GM19452 (cell line): Measurements from ENCODE around the gene DTNB.

Experiments used
- ATAC-seq: cut with Tn5 transposase; IDR thresholded peaks from one replicate; pipeline ENCODE4 v1.9.1; 2021; ENCODE audit not compliant: unreplicated experiment

Gene DTNB

GRCh38 chr2:25355270-25355669 is 318.1 kb downstream of the DTNB start:
- ATAC-seq: no peak

GRCh38 chr2:25354116-25354515 is 319.3 kb downstream of the DTNB start:
- ATAC-seq: no peak

DNA sequence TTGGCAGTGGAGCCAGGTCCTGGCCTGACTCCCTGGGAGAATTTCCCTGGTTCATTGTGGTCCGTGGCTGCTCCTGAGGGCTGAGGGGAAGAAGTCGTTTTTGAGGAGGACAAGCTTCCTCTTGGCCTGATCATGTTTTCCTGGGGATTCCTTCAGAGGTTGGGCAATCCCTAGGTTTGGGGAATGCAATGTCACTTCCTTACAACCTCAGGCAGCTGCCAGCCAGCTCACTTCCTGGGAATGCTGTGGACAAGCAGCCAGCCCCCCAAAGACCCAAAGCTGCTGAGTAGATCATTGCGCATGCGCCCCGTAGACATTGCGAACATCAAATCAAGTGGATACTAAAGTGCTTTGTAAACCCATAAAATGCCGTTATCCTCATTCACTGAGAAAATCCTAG is 324.0 kb downstream of the DTNB start:
- ATAC-seq: no peak

- ATAC-seq: no peak
These were observed 325.5 kb downstream of the DTNB start for GRCh38 chr2:25347846-25348245.

DNA sequence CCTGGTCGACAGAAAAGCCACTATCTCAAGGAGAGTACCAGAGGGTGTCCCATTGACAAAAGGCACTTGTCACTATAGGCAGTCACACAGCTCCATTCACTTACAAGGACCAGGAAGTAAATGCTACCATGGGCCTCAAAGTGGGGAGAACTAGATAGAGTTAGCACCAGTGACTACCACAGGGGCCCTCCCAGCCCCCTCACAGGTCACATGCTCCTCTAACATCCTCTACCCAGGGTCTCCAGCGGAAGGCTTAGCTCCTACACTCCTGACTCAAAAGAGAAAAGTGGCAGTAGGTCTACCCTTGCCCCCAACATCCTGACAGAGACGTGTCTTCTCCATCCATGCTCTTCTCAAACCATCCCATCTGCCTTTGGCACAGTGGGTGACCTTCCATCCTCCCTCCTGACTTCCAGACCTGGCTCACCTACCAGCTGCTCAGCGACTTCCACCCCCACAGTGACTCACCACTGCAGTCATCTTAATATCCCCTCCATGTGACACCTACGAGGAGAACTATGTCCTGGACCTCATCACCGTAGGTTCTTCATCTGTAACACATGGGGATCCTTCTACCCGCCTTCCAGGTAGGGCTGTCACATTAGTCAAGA is 326.1 kb downstream of the DTNB start:
- no peak for ATAC-seq

DNA sequence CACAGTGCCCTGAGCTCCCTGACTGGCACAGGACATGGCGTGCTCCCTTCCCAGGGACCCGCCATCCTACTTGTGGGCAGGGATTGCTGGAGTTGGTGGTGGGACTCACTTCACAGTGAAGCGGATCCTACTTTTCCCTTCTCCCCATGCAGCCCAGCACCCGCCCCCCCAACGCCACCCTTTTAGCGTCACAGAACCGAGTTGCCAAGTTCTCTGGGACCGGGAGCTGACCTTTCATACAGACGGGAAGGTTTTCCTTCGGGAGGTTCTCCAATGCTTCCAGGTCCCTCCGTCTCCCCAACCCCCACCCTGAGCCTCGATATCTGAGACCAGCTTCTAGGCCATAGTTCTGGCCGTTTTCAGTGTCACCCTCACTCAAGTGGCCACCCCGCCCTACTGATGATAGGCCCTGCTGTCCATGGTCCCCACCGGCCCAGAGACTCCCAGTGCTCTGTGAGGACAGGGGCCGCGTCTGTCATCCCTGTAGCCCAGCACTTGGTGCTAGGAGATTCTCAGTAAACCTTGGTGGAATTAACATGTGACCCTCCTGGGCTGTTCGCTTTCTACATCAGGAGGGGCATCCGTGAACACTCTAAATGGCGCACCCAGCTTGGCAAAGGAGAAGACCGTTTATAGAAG is 330.1 kb downstream of the DTNB start:
- ATAC-seq: no peak

DNA sequence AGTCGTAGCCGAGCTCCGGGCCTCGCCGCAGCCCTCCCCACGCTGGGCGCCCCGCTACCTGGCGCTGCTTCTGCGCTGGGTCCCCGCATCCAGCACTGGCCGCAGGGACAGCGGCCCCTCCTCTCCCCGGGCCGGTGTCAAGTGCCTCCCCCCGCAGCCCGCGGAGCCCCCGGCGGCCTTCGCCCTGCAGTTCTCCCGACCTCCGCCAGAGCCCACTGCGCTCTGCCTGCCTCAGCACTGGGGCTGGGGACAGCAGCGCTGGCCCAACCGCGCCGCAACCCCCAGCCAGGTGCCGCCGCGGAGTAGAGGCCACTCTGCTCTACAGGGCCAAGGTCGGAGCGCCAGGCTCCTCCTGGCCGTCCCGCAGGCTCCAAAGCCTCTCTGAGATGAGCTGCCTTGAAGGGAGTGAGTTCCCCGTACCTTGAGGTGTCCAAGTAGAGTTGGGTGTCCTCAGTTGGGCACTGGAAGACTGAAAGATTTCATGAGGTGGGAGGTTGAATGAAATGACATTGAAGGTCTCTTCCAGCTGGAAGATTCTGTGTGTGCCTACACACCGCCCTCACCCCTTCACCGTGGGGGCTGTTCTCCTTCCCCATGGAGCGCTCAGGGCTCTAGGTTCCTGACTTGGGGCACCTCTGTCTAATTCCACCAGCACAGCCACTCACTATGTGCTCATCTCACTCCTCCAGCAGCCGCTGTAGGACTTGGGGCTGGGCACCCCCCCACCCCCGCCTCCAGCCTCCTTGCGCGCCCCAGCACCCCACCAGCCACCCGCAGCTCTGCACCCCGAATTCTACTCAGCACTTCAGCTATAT is 330.8 kb downstream of the DTNB start:
- peak; percentile 81 for ATAC-seq

DNA sequence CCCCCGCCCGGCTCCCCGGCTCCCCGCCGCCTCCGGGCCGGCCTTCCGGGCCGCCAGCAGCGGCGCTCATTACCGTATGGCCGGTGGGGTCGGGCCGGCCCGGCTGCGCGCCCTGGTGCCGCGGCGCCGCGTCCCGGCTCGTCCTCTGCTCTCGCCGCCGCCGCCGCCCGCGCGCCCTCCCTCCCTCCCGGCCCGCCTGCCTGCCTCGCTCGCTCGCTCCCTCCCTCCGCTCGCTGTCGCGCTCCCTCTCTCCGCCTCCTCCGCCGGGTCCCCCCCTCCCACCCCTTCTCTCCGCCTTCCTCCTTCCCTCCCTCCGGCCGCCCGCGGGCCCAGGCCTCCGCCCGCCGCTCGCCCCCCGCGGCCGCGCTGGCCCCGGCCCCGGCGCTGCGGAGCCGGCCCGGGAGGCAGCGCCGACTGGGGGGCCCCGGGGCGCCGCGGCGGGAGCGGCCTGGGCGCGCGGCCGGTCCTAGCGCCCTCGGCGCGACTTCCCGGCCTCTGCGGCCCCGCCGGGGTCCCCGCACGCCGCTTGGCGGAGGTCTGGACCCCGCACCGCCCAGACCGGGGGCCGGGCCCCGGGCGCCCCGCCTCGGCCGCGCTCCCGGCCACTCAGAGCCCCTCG is 331.5 kb downstream of the DTNB start, which contains the start of gene DNMT3A:
Gene DNMT3A (minus strand): TSS at position 173 of the 619 bp plus-strand sequence. CDS start 27,941 bp downstream, outside the sequence.
- peak; percentile 35 for ATAC-seq

DNA sequence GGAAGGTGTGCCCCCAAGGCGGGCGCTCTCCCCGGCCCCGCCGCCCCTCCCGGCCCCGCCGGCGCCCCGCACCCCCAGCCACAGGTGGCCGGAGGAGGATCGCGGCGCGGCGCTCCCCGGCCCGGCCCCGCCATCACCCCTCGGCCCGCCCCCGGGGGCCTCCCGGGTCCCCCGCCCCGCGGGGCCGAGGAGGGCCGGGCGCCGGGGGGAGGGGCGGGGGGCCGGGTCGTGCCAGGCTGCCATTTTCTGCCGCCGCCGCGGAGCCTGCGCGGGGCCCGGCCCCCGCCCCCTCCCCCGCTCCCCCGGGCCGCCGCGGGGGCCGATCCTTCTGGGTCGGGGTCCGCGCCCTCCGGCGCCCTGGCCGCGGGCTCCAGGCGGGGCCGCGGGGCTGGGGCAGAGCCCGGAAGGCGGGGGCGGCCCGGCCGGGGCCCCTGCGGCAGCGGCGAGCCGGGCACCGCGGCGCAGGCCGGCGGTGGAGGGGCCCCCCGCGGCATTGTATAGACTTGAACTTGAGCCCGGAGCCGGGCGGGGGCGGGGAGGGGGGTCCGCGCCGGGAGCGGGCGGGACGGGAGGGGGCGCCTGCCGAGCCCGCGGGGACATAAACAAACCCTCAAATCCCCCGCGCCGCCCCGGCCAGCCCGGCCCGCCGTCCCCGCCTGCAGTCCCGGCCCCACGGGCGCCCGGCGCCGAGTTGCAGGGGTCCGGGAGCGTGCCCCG is 332.2 kb downstream of the DTNB start:
- ATAC-seq: peak; percentile 10

GRCh38 chr2:25340181-25340921 is 333.0 kb downstream of the DTNB start:
- no peak for ATAC-seq

- ATAC-seq: no peak
These were observed 333.6 kb downstream of the DTNB start for GRCh38 chr2:25339791-25340180.

- no peak for ATAC-seq
These were observed 334.1 kb downstream of the DTNB start for GRCh38 chr2:25339211-25339674.

DNA sequence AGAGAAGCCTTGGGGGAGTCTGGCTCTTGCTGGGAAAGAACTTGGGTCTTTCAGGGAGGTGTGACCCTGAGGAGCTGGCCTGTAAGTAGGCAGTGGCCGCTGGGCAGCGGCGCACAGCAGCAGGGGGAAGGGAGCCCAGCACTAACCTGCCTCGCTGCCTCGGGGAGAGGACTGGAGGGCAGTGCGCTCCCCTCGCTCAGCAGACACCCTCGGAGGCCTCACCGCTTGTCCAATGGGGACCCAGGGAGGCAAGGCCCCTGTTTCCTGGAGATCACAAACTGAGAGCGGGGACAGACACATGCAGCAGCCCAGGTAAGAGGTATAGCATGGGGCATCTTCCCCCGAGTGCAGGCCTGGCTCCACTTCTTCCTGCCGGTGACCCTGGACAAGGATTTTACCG is 335.0 kb downstream of the DTNB start:
- no peak for ATAC-seq

- ATAC-seq: no peak
These were observed 335.5 kb downstream of the DTNB start for GRCh38 chr2:25337891-25338290.

GRCh38 chr2:25337276-25337675 is 336.1 kb downstream of the DTNB start:
- ATAC-seq: no peak

- no peak for ATAC-seq
These were observed 337.0 kb downstream of the DTNB start for GRCh38 chr2:25336383-25336841.

DNA sequence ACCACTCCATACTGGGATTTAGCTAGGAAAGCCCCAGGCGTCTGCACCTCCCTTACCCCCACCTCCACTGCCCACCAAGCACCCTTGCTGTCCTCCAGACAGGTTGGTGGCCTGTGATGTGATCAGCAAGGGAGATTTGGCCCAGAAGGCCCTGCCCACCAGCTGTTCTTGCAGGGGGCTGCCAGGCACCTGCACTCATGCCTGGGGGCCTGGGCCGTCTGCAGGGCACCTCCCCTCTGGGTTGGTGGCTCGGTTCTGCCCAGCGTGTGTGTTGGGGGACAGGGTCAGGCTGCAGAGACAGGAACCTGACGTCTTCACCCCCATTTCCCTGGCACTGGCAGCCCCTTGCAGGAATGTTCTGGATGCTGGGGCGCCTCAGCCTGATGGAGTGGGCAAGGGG is 337.4 kb downstream of the DTNB start:
- ATAC-seq: no peak

DNA sequence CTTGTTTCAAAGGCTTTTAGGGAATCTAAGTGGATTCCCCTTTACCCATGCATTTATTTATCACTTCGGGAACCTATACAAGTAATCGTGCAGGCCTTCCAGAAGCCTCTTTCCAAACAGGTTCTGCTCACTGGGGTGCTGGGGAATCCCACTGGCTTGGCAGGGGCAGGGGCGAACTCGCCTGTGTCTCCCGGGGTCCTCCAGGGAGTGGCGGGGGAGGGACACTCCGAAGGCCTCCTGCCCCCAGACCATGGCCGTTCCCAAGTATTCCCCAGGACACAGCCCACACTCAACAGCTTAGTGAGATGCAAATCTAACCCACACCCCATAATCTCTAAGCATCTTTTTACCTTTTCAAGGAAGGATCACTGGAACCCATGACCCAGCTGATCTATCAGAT is 338.2 kb downstream of the DTNB start:
- no peak for ATAC-seq

- no peak for ATAC-seq
These were observed 338.9 kb downstream of the DTNB start for GRCh38 chr2:25334482-25334881.

DNA sequence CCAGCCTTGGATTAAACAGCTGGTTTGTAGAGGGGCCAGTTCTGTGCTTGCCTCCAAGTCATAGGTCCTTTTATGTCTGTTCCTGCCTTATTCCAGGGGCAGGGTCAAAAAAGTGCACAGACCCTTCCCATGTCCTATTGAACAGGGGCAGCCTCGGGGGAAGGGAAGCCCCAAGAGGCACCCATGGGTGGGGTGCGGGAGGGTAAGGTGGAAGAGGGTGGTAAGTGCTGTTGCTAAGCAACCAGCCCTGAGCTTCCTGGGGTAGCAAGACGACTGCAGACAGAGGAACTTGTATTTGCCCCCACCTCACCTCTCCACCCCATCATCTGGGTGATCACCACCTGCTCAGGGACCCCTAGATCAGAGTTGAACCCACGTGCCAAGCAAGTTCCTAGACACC is 339.4 kb downstream of the DTNB start:
- no peak for ATAC-seq
